Spinal cord (tissue), 10 donors: ENCODE data around the gene GFM2. TPM values are rescaled to one million over a fixed set of nuclear protein-coding genes. Genes with fewer than 3 reads are reported as not detected.
A peak's percentile ranks its signal among the peaks of the same experiment; 100 is the strongest.

ENCODE experiments used
- DNase-seq, 6 donors: peaks; one replicate each; pipeline versions ENCODE4 v3.0.0 to v3.0.0-alpha.2; 2013 to 2015; ENCODE audit warnings: low spot score in 6 of 6, low read depth in 4 of 6
- H3K27ac ChIP-seq: one replicate; pipeline ENCODE4 v1.5.1; 2013; ENCODE audit warnings: low read depth, low read length, control low read depth
- H3K27me3 ChIP-seq: one replicate; pipeline ENCODE4 v1.6.1; 2013; ENCODE audit warnings: low read length; ENCODE audit not compliant: control insufficient read depth, insufficient read depth
- H3K36me3 ChIP-seq: one replicate; pipeline ENCODE4 v1.6.1; 2013; ENCODE audit warnings: low read length; ENCODE audit not compliant: control insufficient read depth, insufficient read depth
- H3K4me1 ChIP-seq: one replicate; pipeline ENCODE4 v1.6.1; 2013; ENCODE audit warnings: low read length; ENCODE audit not compliant: control insufficient read depth, insufficient read depth
- H3K4me3 ChIP-seq: one replicate; pipeline ENCODE4 v1.5.1; 2013; ENCODE audit warnings: low read depth, low read length, control low read depth
- H3K9me3 ChIP-seq: one replicate; pipeline ENCODE4 v1.6.1; 2013; ENCODE audit warnings: low read length; ENCODE audit not compliant: control insufficient read depth, insufficient read depth
- WGBS: methylation state at CpG from one replicate; pipeline ENCODE4 v1.1.5; 2013; ENCODE audit warnings: missing lambda C conversion rate; ENCODE audit not compliant: insufficient coverage; 5-methylcytosine and 5-hydroxymethylcytosine counted together
- polyA plus RNA-seq, 2 donors: library from polyadenylated mRNA; unstranded; fragments of 120-200 nt; gene quantifications; one replicate each; pipeline ENCODE4 v1.2.1, GENCODE V29; 2013; ENCODE audit not compliant: insufficient read length in 2 of 2
- total RNA-seq, 2 donors: library from RNA; depleted of rRNA in 1 of 2; stranded (reverse); fragments of 120-200 nt in 1 of 2; fragments of >200 nt in 1 of 2; gene quantifications; one replicate each; pipeline versions ENCODE4 v1.2.3 to v1.2.4, GENCODE V29; 2013 to 2014
- donor health status: healthy.

Gene GFM2
- total and polyA plus RNA-seq, 4 donors, result 36.2 to 64.2 (median 42.1) TPM

DNA sequence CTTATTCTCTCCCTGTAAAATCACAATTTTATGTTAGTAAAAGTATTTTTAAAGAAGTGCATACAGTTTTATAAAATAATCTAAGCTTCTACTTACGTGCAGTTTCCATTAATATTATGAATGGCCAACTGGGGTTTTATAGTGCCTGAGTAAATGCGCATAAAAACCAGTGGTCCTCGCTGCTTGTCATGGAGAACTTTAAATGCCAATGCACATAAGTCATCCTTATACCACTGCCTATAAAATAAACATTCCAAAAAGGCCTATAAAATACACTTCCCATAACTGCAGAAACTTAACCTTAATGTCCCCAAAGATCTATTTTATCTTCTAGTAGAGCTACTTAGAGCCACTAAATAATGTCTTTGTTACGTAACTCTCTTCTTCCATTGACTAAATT is 28.5 kb downstream of the GFM2 start:
- H3K27ac ChIP-seq, result no peak overlapping the region
- H3K9me3 ChIP-seq, result no peaks in the 10 kb centered on the region
- peaks cover 1% of the 10 kb centered on the region for H3K36me3 ChIP-seq
- H3K4me1 ChIP-seq, result no peaks in the 10 kb centered on the region
- 80% methylated on average over 2 of the region's 4 CpGs for WGBS
- H3K27me3 ChIP-seq, result no peaks in the 10 kb centered on the region
- DNase-seq, result no peak
- no peak overlapping the region for H3K4me3 ChIP-seq

DNA sequence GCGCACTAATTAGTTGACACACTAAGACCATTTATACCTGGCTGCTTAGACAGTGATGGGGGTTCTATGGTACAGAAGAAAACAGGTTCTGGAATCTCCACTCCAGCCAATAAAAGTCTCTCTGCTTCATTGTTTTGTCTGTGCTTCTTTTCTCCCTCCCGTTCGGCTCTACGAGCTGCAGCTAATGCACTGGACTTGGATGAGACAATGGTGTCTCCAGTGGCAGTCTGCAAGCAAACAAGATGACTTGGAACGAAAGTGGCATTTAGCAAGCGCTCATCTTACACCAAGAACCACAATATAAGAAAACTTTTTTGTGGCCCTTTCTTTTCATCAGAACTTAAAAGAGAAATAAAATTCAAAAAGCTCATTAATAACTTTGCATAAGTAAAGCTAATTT is 30.2 kb downstream of the GFM2 start:
- Histone ChIP-seq H3K4me1 (no peaks in the 10 kb centered on the region), H3K9me3 (no peaks in the 10 kb centered on the region), H3K27me3 (no peaks in the 10 kb centered on the region), H3K27ac (no peak overlapping the region), H3K4me3 (no peak overlapping the region), H3K36me3 (peaks cover 10% of the 10 kb centered on the region)
- no CpG with 5 or more reads among the region's 6 CpGs for WGBS
- DNase-seq, result peak in 2 of 6 donors; percentile 2 to 4

DNA sequence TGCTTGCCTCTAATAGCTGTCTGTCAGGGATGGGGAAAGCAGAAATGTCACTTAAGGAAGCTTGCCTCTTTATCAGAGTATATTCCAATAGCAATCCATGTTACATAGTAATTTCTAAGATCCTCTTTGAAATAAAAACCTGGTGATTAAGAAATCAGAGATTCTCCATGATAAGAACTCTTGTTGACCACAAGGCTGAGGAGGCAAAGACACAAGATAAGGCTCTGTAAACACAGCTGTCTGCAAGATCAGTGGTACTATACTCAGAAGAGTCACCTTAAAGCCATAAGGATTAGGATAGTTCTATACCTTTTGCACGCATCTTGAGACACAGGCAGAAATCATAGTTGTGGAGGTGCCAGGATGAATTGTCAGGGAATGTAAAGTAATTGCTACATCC is 41.6 kb downstream of the GFM2 start:
- H3K4me1 ChIP-seq, result no peaks in the 10 kb centered on the region
- no peaks in the 10 kb centered on the region for H3K27me3 ChIP-seq
- WGBS, result 100% methylated on average over 1 of the region's 1 CpG
- no peak overlapping the region for H3K4me3 ChIP-seq
- no peak for DNase-seq
- H3K36me3 ChIP-seq, result peaks cover 14% of the 10 kb centered on the region
- no peaks in the 10 kb centered on the region for H3K9me3 ChIP-seq
- H3K27ac ChIP-seq, result no peak overlapping the region

DNA sequence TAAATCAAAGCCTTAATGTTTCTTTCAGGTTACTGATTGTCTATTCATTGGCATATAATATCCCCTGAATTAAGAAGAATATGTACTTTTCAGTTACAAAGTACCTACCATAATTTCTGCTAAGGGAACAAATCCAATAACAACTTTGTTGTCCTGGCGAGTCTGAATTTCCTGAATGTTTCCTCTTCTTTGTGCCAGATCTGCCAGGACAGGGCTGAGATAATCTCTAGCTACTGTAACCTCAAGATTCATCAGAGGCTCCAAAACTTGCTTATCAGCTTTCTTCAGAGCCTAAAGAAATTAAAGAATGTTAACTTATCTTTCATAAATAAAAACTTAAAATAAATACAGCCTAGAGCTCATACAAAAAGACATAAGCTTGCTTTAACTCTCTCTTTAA is 44.6 kb downstream of the GFM2 start:
- 100% methylated on average over 1 of the region's 1 CpG for WGBS

DNA sequence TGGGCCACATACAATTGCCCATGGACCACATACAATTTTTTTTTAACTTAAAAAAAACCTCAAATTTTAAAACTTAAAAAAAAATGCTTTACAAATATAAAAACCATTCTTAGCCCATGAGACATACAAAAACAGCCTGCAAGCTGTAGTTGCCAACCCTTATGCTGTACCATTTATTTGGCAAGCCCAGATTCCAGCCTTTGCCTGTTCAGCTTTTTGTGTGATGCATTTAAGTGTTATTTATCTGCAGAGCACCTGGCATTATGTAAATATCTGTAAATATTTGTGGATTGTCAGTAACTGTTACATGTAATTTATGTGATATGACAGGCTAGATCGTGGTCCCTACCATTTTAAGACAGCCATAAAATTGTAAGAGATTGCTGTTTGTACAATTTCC is 49.3 kb downstream of the GFM2 start:
- Histone ChIP-seq H3K9me3 (no peaks in the 10 kb centered on the region), H3K27ac (no peak overlapping the region), H3K36me3 (peaks cover 10% of the 10 kb centered on the region), H3K4me3 (no peak overlapping the region), H3K4me1 (no peaks in the 10 kb centered on the region), H3K27me3 (no peaks in the 10 kb centered on the region)
- WGBS, result no CpG with 5 or more reads among the region's 1 CpG
- peak in 1 of 6 donors; percentile 66 for DNase-seq

More for the DNA sequence above, 44.6 kb downstream of the GFM2 start:
- DNase-seq, result no peak
- Histone ChIP-seq H3K27ac (no peak overlapping the region), H3K27me3 (no peaks in the 10 kb centered on the region), H3K4me1 (no peaks in the 10 kb centered on the region), H3K4me3 (no peak overlapping the region), H3K36me3 (peaks cover 12% of the 10 kb centered on the region), H3K9me3 (no peaks in the 10 kb centered on the region)

DNA sequence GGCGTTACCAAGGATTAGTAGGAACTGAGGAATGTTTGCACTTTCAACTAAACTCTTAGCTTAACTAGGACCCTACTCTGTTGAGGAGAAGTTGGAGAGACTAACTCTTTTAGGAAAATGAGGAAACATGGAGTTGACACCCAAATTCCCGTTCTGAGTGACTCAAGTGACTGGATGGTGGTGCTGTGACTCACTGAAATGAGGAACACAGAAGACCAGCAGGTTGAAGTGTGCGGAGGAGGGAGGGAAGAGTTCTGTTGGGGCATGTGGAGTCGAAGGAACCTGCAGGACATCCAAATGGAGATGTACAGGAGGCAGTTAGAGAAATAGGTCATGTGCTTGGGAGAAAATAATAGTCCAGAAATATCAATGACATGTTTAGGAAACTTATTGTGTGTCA is 73.7 kb downstream of the GFM2 start:
- Histone ChIP-seq H3K4me1 (no peaks in the 10 kb centered on the region), H3K36me3 (peaks cover 9% of the 10 kb centered on the region), H3K27ac (no peak overlapping the region), H3K9me3 (no peaks in the 10 kb centered on the region), H3K27me3 (no peaks in the 10 kb centered on the region), H3K4me3 (no peak overlapping the region)
- no peak for DNase-seq
- WGBS, result 94% methylated on average over 4 of the region's 4 CpGs

DNA sequence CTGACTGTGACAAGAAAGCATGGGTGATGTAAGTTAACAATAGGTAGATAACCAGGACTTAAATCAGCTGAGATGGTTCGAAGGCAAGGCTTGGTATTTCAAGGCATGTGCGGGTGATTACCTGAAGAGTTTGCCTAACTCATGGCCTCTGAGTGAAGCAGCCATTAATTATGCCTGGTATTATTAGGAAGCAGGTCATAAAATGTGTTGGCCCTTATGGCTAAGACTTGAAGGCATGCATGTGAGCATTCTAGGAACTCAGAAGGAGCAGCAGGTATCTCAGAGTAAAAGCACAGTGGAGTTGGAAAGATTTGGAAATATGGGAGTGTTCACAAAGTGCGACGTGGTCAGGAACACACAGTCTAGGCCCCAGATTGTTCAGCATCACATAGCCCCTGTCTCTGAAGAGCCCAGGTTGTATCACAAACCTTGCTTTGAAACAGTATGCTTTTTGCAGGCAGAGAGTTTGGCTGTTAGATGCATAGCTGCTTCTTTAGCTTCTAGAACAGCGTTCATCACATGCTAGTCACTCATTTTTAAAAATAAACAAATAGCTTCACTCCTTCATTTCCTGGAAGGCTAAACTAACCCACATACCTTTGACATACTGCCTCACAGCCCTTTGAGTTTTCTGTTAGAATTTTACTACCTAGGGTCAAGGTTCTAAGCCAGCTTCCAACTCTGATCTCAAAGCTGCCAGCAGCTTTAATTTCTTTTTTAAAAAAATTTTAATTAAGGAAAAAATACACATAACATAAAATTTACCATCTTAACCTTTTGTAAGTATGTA is 79.8 kb downstream of the GFM2 start:
- Histone ChIP-seq H3K9me3 (no peaks in the 10 kb centered on the region), H3K36me3 (no peaks in the 10 kb centered on the region), H3K4me1 (peaks cover 11% of the 10 kb centered on the region), H3K27ac (no peak overlapping the region), H3K4me3 (no peak overlapping the region), H3K27me3 (no peaks in the 10 kb centered on the region)
- WGBS, result 88% methylated on average over 5 of the region's 5 CpGs
- no peak for DNase-seq

DNA sequence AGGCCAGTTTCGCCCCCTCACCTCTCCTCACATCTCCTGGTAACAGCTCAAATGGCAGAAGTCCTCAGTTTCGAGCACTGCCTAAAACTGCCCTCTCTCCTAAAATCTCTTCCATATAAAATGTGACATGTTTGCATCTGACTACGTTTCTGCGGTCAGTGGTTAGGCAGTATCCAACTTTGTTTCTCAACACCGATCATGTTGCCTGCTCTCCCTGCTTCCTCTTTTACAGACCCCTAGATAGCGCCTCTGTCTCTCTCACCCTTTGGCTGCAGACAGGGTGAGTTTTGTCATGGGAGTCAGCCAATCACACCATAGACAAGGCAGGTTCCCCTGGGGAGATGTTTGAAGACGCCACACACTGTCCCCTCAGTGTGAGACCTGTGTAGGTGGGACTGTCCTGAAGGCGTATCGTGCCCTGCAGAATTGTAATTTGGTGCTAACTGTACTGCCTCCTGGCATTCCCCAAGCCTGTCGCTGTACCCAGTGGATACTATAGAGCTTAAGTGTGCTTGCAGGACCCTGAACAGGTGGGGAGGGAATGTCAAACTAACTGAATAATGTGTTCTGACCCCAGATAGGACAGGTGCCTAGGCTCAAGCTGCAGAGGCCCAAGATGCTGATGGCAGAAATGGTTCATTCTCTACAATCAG is 80.8 kb downstream of the GFM2 start:
- H3K27ac ChIP-seq, result peak overlapping the region; percentile 52
- H3K27me3 ChIP-seq, result no peaks in the 10 kb centered on the region
- peaks cover 11% of the 10 kb centered on the region for H3K4me1 ChIP-seq
- no peaks in the 10 kb centered on the region for H3K36me3 ChIP-seq
- no peaks in the 10 kb centered on the region for H3K9me3 ChIP-seq
- DNase-seq, result no peak
- WGBS, result 69% methylated on average over 7 of the region's 10 CpGs
- H3K4me3 ChIP-seq, result peak overlapping the region; percentile 76

DNA sequence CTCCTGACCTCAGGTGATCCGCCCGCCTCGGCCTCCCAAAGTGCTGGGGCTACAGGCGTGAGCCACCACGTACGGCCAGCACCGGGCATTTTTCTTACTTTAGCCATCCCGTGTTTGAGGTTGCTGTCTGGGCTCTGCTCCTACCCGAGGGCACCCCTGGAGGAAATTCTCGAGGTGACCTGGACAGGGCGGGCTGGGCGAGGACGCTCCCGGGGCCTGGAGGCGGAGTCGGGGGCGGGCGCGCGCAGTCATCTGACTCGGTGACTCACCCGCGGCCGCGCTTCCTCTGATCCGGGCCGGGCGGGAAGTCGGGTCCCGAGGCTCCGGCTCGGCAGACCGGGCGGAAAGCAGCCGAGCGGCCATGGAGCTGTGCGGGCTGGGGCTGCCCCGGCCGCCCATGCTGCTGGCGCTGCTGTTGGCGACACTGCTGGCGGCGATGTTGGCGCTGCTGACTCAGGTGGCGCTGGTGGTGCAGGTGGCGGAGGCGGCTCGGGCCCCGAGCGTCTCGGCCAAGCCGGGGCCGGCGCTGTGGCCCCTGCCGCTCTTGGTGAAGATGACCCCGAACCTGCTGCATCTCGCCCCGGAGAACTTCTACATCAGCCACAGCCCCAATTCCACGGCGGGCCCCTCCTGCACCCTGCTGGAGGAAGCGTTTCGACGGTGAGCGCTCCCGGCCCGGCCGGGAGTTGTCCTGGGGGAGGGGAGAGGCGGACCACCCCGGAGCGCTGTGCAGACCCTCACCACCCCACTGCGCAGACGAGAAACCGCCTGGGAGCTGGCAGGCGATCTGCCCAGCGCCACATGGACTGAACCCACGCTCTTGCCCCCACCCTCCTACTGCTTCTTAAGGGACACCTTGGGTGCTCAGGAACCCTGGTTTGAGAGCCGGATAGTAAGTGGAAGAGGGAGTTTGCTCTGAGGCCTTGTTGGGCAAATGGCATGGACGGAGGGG is 81.7 kb downstream of the GFM2 start, which contains the start of gene HEXB:
Gene HEXB (plus strand): TSS at position 334 of the 952 bp plus-strand sequence. CDS start 28 bp downstream, at position 362.
- peak within 1 kb of the TSS; percentile 52 for H3K27ac ChIP-seq

More for the DNA sequence above, 81.7 kb downstream of the GFM2 start, which contains the start of gene HEXB:
- peak in 4 of 6 donors; percentile 44 to 89 (median 75) for DNase-seq
- H3K4me1 ChIP-seq, result peaks cover 11% of the 10 kb centered on the region
- H3K9me3 ChIP-seq, result no peaks in the 10 kb centered on the region
- peak within 1 kb of the TSS; percentile 76 for H3K4me3 ChIP-seq
- WGBS, result 5% methylated on average over 71 of the region's 78 CpGs
- no peaks in the 10 kb centered on the region for H3K36me3 ChIP-seq
- H3K27me3 ChIP-seq, result no peaks in the 10 kb centered on the region
